ENCODE results near the gene NOXO1.
"Not testable (repeated sequence)": the region's sequence is repeated elsewhere in the genome, so short reads cannot be mapped to it uniquely, and the experiment has no call there.

Gene NOXO1

DNA sequence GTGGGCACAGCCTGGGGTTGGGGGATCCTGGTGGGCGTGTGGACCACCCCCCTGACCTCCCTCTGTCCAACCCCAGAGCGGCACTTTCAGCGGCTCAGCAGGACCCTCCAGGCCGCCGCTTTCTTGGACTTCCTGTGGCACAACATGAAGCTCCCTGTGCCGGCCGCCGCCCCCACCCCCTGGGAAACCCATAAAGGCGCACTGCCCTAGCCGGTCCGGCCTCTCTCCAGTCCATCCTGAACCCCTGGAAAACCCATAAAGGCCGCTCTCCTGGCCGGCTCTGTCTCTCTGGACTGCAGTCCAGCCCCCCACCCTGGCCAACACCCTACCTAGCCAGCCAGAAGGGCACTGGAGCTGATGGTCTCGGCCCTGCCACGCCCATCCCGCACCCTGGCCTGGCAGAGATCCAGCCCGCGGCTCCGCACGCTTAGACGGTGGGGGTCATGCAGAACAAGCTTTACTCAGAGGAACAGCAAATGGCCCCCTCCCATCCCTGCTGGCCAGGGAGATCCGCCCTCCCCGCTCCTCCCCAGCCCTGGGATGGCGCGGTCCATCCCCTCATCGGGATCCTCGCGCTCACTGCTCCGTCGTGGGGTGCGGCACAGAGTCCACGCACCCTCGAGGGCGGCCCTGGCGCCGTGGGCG lies 2.7 kb downstream of the NOXO1 start:
- DNase-seq, result no peak

DNA sequence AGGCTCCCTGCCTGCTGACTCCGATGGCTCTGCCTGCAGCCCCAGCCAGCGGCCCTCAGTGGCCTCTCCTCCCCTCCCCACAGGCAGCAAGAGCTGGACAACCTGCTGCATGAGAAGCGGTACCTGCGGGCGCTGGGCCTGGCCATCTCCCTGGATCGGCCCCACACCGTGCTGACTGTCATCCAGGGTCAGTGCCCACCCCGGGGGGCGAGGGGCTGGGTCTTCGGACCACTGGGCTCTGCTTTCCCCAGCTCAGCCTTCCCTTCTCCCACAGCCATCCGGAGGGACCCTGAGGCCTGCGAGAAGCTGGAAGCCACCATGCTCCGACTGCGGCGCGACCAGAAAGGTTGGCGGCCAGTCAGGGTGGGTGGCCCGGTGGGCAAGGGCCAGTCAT lies 3.4 kb downstream of the NOXO1 start:
- no peak for DNase-seq

DNA sequence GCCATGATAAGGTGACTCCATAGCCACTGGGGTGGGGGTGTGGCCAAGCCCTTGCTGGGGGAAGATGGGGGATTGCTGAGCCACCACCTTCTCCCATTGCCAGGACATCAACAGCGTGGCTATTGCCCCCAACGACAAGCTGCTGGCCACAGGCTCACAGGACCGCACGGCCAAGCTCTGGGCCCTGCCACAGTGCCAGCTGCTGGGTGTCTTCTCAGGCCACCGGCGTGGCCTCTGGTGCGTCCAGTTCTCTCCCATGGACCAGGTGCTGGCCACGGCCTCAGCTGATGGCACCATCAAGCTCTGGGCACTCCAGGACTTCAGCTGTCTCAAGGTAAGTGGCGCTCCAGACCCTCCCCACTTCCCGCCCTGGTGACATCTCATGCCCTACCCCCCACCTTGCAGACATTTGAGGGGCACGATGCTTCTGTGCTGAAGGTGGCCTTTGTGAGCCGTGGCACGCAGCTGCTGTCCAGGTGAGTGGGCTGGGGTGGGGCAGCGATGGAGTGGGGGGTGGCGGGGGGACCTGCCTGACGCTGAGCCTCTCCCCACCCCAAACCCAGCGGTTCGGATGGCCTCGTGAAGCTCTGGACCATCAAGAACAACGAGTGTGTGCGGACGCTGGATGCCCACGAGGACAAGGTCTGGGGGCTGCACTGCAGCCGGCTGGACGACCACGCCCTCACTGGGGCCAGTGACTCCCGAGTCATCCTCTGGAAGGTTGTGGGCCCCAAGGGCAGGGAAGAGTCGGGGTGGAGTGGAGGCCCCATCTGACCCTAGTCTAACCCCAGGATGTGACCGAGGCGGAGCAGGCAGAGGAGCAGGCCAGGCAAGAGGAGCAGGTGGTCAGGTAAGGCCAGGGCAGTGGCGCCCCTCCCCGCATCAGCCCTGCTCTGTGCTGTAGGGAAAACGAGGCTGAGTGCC lies 4.1 kb downstream of the NOXO1 start:
- no peak for DNase-seq

DNA sequence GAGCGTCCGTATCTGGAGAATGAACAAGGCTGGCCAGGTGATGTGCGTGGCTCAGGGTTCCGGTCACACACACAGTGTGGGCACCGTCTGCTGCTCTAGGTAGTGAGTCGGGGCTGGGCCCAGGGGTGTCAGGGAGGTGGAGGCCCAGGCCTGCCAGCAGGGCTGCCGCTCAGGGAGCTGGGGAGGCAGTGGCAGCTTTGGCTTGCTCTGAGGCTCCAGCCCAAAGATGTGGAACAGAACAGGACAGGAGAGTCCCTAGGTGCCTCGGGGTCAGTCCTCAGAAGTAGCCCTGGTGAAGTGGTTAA lies 5.1 kb downstream of the NOXO1 start:
- no peak for DNase-seq

GRCh38 chr16:1975432-1976215 lies 5.6 kb downstream of the NOXO1 start:
- DNase-seq, result no peak

DNA sequence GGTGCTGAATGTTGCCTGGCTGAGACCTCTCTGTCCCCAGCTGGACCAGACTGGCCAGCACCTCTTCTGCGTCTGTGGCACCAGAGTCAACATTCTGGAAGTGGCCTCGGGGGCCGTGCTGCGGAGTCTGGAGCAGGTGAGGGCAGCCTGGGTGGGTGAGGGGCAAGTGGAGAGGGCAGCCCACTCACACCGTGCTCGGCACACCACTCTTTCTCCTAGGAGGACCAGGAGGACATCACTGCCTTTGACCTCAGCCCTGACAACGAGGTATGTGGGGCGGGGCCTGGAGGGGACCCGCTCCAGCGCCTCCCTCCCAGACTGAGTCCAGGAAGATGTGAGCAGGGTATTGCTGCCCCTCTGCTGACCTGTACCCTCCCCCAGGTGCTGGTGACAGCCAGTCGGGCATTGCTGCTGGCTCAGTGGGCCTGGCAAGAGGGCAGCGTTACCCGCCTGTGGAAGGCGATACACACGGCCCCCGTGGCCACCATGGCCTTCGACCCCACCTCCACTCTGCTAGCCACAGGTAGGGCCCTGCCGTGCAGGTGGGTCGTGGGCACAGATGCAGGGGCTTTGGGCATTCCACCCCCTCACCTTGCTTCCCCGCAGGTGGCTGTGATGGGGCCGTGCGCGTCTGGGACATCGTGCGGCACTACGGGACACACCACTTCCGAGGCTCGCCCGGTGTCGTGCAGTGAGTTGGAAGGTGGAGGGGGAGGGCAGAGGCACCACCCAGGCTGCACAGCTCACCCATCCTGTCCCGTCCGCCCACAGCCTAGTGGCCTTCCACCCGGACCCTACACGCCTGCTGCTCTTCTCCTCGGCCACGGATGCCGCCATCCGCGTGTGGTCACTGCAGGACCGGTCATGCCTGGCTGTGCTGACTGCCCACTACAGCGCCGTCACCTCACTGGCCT lies 6.9 kb downstream of the NOXO1 start:
- DNase-seq, result no peak

DNA sequence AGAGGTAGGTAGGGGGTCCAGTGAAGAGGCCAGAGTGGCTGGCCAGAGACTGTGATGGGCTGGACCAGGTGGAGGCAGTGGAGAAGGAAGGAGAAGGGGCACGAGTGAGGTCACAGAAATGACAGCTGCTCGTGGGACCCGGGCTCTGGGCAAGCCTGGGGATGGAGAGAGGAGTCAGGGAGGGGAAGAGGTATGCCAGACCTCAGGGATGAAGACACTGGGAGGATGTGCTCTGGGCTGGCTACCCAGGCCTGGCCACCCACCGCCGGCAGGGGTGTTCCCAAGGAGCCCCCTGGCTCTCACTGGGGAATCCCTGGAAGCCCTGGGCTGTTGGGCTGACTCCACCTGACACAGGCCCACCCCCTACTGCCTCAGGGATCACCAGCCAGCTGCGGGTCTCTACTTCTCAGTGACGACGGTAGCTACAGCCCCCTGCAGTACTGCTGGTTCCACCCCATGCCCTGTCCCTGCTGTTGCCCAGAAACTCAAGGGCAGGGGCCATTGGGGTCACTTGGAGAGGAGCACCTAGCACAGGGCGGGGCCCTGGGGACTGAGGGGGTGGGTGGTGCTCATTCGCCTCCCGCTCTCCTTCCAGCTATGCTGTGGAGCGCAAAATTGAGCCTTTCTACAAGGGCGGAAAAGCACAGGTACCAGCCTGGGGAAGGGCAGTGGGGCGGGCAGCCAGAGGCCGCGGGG lies 7.7 kb downstream of the NOXO1 start:
- no peak for DNase-seq

DNA sequence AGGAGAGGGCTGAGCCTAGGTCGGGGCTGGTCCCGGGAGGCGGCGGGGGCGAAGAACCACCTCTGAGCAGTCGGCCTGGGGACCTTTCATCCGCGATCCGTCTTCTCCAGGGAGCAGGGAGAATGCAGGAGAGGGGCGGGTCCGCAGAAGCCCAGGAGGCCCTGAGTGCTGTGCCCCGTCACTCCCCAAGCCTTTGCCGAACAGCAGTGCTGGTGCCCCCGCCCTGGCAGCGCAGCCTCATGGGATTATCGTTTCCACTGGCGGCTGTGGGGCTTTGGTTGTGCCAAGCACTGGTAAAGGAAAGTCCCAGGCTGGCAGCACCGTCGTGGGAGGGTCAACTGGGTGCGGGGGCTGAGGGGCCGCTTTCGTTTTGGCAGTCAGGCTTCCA lies 8.8 kb downstream of the NOXO1 start:
- DNase-seq, result no peak

- DNase-seq, result peak; percentile 97
Measured at GRCh38 chr16:1971796-1972489, 9.3 kb downstream of the NOXO1 start, which contains the start of gene TBL3. Gene TBL3, plus strand, starts transcription at chr16:1972053. Its CDS starts 112 bp downstream, at chr16:1972165.

DNA sequence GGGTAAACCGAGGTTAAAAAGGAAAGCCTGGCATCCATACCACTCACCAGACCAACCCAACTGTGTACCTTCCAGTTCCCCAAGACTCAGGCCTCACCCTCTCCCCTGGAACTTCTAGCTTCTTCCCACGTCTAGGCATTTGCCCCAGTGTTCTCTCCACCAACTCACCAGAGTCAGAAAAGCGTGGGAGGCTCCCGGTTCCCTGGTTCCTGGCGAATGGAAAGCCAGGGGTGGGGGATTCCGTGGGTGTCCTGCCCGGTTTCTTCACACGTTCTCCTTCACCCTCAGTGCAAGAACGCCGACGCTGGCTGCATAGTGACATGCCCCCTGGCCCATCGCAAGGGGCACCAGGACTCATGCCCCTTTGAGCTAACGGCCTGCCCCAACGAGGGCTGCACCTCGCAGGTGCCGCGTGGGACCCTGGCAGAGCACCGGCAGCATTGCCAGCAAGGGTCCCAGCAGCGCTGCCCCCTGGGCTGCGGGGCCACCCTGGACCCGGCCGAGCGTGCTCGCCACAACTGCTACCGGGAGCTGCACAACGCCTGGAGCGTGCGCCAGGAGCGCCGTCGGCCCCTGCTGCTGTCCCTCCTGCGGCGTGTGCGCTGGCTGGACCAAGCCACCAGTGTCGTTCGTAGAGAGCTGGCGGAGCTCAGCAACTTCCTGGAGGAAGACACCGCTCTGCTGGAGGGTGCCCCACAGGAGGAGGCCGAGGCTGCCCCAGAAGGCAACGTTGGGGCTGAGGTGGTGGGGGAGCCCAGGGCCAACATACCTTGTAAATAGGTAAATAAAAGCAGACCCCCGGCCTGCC lies 12.9 kb downstream of the NOXO1 start:
- no peak for DNase-seq

DNA sequence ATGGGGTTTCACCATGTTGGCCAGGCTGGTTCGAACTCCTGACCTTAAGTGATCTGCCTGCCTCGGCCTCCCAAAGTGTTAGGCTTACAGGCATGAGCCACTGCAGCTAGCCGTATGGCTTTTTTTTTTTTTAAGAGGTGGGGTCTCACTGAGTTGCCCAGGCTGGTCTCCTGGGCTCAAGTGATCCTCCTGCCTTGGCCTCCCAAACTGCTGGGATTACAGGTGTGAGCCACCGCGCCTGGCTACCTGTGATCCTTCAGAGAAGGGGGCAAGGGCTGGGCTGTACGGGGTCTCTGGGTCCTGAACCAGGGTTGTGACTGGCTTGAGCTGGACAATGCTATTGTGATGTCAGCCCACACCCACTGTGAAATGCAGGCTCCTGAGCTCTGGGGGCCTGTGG lies 14.8 kb downstream of the NOXO1 start, which contains the start of gene RNF151:
Gene RNF151, plus strand, starts transcription at position 397 of the 400 bp plus-strand sequence. CDS start 26 bp downstream, outside the sequence.
- DNase-seq, result no peak

- DNase-seq, result no peak
Measured at GRCh38 chr16:1965396-1966001, 15.8 kb downstream of the NOXO1 start.

DNA sequence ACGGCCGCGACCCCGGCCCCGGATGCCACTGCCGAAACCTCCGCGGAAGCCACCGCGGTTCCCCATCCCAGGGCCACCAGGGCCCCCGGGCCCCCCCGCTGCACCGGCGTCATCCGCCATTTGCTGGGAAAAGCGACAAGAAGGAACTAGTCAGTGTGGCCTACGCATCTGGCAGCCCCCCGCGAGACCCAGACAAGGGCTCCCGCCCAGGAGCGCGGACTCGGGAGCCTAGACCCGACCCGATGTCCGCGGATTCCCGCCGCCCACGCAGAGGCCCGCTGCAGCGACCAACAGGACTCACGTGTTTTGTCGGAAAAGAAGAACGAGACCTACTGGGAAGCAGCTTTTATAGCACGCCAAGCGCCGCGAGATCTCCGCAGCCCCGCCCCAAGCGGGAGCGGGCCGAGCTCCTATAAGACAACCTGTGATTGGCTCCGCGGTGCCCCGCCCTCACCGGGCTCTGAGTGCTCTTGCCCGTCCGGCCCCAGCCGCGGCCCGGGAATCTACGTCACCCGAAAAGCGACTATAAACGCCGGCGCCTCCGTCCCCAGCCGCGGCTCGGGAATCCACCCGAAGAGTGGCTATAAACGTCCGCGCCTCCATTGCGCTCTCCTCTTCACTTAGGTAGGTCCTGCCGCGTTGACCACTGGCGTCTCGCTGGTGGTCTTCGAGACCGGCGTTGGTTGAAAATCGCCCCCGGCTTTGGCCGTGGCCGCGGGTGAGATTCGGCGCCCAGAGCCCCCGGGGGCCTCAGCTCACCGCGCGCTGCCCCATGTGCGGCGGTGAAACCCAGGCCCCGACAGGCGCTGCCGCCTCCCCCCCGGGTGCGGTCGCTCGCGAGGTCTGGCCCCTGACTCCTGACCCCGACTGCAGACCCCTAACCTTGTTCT lies 16.5 kb downstream of the NOXO1 start, which contains the start of gene RPS2:
Gene RPS2, minus strand, starts transcription at position 321 of the 890 bp plus-strand sequence. Its CDS starts 201 bp downstream, at position 120.
- peak; percentile 97 to 99 for DNase-seq

DNA sequence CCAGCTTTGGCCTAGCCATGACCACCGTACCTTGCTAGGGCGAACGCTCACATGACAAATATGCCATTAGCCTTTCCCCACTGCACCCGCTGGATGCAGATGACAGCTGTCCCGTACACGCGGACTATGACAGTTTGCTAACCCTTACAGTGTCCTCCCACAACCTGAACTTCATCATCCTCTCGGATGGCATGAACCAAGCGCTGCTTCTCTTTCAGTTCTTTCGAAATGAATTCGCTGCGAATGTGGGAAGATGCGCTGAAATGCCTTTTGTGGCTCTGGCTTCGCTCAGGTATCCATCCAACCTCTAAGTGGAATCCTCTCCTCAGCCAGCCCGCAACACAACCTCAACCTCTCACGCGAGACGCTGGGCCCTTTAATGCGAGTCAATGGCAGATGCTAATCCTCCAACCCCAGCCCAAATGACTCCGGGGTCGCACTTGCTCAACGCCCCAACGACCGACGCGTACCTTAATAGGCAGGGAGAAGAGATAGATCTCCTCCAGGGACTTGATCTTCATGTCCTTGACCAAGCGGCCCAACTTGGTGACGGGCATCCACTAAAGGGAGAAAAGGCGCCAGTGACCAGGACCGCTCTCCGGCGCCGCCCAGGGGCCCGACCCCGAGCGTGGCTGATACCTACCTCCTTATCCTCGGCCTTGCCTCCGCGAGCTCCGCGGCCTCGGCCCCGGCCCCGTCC lies 17.3 kb downstream of the NOXO1 start:
- DNase-seq, result peak in 1 of 2 donors; percentile 46

DNA sequence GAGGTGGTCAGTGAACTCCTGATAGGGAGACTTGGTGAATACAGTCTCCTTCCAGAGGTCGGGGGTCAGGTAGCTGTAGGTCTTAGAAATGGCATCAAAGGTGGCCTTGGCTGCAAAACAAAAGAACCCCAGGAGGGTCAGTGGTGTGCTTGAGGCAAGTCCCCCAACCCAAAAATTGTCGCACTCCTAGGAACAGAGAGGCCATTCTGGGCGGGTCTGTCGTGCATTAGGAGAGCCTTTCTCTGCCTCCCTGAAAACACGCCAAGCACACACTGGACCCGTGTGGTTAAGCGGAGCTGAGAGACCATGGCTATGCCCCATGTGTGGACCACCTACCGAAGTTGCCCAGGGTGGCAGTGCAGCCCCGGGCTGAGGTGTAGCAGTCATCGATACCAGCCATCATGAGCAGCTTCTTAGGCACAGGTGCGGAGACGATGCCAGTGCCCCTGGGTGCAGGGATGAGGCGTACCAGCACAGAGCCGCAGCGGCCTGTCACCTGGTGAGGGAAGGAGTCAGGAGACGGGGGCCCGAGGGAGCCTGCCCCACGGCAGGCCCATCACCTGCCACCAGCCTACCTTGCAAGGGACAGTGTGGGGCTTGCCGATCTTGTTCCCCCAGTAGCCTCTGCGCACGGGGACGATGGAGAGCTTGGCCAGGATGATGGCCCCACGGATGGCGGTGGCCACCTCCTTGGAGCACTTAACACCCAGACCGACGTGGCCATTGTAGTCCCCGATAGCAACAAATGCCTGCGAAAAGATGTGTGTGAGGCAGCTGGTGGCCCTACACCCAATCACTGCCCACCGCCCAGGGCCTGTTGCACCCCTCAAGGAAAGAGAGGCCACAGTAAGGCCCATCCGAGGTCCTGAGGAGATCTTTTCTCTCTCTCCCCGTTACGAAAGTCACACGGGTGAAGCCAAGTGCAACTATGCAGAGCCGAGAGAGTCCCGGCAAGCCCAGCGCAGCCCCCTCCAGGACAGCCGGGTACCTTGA lies 18.8 kb downstream of the NOXO1 start:
- not testable (repeated sequence) for DNase-seq

- DNase-seq, result no peak
Measured at GRCh38 chr16:1961651-1962067, 19.6 kb downstream of the NOXO1 start.
